ENCODE data around the gene SLC2A11.

DNA sequence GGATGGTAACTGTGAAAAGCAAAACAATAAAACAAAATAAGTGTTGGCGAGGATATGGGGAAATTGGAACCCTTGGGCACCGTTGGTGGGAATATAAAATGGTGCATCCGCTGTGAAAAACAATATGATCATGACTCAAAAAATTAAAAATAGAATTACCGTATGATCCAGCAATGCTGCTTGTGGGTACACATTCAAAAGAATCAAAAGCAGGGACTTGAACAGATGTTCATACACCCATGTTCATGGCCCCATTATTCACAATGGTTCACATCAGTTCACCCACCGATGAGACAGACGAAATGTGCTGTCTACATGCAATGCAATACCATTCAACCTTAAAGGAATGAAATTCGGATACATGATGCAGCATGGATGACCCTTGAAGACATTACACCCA, 17.6 kb upstream of the SLC2A11 start:
- TF ChIP-seq, protein P1, sequence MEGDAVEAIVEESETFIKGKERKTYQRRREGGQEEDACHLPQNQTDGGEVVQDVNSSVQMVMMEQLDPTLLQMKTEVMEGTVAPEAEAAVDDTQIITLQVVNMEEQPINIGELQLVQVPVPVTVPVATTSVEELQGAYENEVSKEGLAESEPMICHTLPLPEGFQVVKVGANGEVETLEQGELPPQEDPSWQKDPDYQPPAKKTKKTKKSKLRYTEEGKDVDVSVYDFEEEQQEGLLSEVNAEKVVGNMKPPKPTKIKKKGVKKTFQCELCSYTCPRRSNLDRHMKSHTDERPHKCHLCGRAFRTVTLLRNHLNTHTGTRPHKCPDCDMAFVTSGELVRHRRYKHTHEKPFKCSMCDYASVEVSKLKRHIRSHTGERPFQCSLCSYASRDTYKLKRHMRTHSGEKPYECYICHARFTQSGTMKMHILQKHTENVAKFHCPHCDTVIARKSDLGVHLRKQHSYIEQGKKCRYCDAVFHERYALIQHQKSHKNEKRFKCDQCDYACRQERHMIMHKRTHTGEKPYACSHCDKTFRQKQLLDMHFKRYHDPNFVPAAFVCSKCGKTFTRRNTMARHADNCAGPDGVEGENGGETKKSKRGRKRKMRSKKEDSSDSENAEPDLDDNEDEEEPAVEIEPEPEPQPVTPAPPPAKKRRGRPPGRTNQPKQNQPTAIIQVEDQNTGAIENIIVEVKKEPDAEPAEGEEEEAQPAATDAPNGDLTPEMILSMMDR (IDR thresholded peaks at IDR 0.05; ENCODE audit: insufficient read depth, low read length, poor library complexity, severe bottlenecking) = no peak
- no peak for TF ChIP-seq EZH2phosphoT487 (conservative IDR thresholded peaks at IDR 0.05; ENCODE audit: low read length)

Measured in SU-DHL-6 (cell line).